GM21576 (cell line): ENCODE measurements around the gene ISOC1.
A peak's percentile ranks its signal among the peaks of the same experiment; 100 is the strongest.

ENCODE experiments used
- ATAC-seq: cut with Tn5 transposase; IDR thresholded peaks from one replicate; pipeline ENCODE4 v1.9.1; 2021; ENCODE audit warnings: mild to moderate bottlenecking, moderate library complexity; ENCODE audit not compliant: unreplicated experiment

ISOC1 gene

GRCh38 chr5:129094924-129095899, 663 bp downstream of the ISOC1 start:
- ATAC-seq = peak; percentile 40

- ATAC-seq = no peak
These were observed 1.9 kb downstream of the ISOC1 start for GRCh38 chr5:129096382-129096991.

GRCh38 chr5:129097498-129098296, 3.1 kb downstream of the ISOC1 start:
- no peak for ATAC-seq

- ATAC-seq = no peak
These were observed 4.1 kb downstream of the ISOC1 start for GRCh38 chr5:129098488-129099183.

- no peak for ATAC-seq
These were observed 4.6 kb downstream of the ISOC1 start for GRCh38 chr5:129099184-129099569.

- ATAC-seq = no peak
These were observed 7.2 kb downstream of the ISOC1 start for GRCh38 chr5:129101794-129102193.

- no peak for ATAC-seq
These were observed 8.8 kb downstream of the ISOC1 start for GRCh38 chr5:129103397-129103796.

- ATAC-seq = no peak
These were observed 10.4 kb downstream of the ISOC1 start for GRCh38 chr5:129104915-129105455.

GRCh38 chr5:129107637-129108036, 13.1 kb downstream of the ISOC1 start:
- no peak for ATAC-seq

- no peak for ATAC-seq
These were observed 16.2 kb downstream of the ISOC1 start for GRCh38 chr5:129110742-129111141.

GRCh38 chr5:129111351-129111750, 16.8 kb downstream of the ISOC1 start:
- no peak for ATAC-seq

- no peak for ATAC-seq
These were observed 17.7 kb downstream of the ISOC1 start for GRCh38 chr5:129112295-129112694.

GRCh38 chr5:129113867-129114266, 19.3 kb downstream of the ISOC1 start:
- ATAC-seq = no peak

GRCh38 chr5:129114539-129115193, 20.1 kb downstream of the ISOC1 start:
- ATAC-seq = no peak

GRCh38 chr5:129115680-129116079, 21.1 kb downstream of the ISOC1 start:
- no peak for ATAC-seq

- no peak for ATAC-seq
These were observed 22.2 kb downstream of the ISOC1 start for GRCh38 chr5:129116797-129117196.

- ATAC-seq = no peak
These were observed 23.9 kb downstream of the ISOC1 start for GRCh38 chr5:129118405-129118804.

GRCh38 chr5:129118826-129119225, 24.3 kb downstream of the ISOC1 start:
- ATAC-seq = no peak

- peak; percentile 47 for ATAC-seq
These were observed 25.6 kb downstream of the ISOC1 start for GRCh38 chr5:129120158-129120581.

- no peak for ATAC-seq
These were observed 28.0 kb downstream of the ISOC1 start for GRCh38 chr5:129122560-129122959.
